Fibroblast of skin of right biceps (primary cell): ENCODE measurements around the gene INA.
"Not testable (repeated sequence)": the region's sequence is repeated elsewhere in the genome, so short reads cannot be mapped to it uniquely, and the experiment has no call there.

ENCODE experiments used
- DNase-seq: peaks from one replicate; pipeline ENCODE4 v3.0.0-alpha.2; 2013

INA gene

GRCh38 chr10:103276896-103277712, at the start of gene INA:
INA (plus strand) TSS chr10:103277138; CDS start chr10:103277212, 74 bp downstream.
- peak; percentile 65 for DNase-seq

GRCh38 chr10:103227416-103227815, 49.5 kb upstream of the INA start:
- peak; percentile 37 for DNase-seq

GRCh38 chr10:103231047-103231551, 45.8 kb upstream of the INA start:
- peak; percentile 98 for DNase-seq

- DNase-seq = peak; percentile 40
Measured at GRCh38 chr10:103232131-103232673, 44.7 kb upstream of the INA start.

- DNase-seq = peak; percentile 72
Measured at GRCh38 chr10:103232772-103233488, 44.0 kb upstream of the INA start.

- no peak for DNase-seq
Measured at GRCh38 chr10:103235775-103236174, 41.2 kb upstream of the INA start.

- peak; percentile 65 for DNase-seq
Measured at GRCh38 chr10:103238506-103239252, 38.3 kb upstream of the INA start.

GRCh38 chr10:103241262-103242011, 35.5 kb upstream of the INA start:
- peak; percentile 36 for DNase-seq

- DNase-seq = peak; percentile 73
Measured at GRCh38 chr10:103244666-103245271, 32.2 kb upstream of the INA start.

GRCh38 chr10:103245587-103245986, 31.4 kb upstream of the INA start, which contains the start of gene RPEL1:
RPEL1 (plus strand) TSS chr10:103245887; CDS start chr10:103245997, 110 bp downstream.
- DNase-seq = not testable (repeated sequence)

- DNase-seq = no peak
Measured at GRCh38 chr10:103246324-103246723, 30.6 kb upstream of the INA start.

- no peak for DNase-seq
Measured at GRCh38 chr10:103254113-103254512, 22.8 kb upstream of the INA start.

- no peak for DNase-seq
Measured at GRCh38 chr10:103254538-103255325, 22.2 kb upstream of the INA start.

GRCh38 chr10:103256613-103257012, 20.3 kb upstream of the INA start:
- DNase-seq = no peak

GRCh38 chr10:103257812-103258211, 19.1 kb upstream of the INA start:
- no peak for DNase-seq

GRCh38 chr10:103258928-103259327, 18.0 kb upstream of the INA start:
- not testable (repeated sequence) for DNase-seq

- DNase-seq = no peak
Measured at GRCh38 chr10:103259989-103260388, 16.9 kb upstream of the INA start.

- DNase-seq = peak; percentile 21
Measured at GRCh38 chr10:103262229-103262628, 14.7 kb upstream of the INA start.

GRCh38 chr10:103265717-103266329, 11.1 kb upstream of the INA start:
- DNase-seq = peak; percentile 70

GRCh38 chr10:103273041-103273441, 3.9 kb upstream of the INA start:
- DNase-seq = peak; percentile 98
